Right atrium auricular region (tissue), 2 donors: Measurements from ENCODE around the gene HASPIN. TPM values are rescaled to one million over a fixed set of nuclear protein-coding genes. Genes with fewer than 3 reads are reported as not detected.

Experiments used
- DNase-seq: peaks from one replicate; pipeline ENCODE4 v3.0.0-alpha.2; 2019; ENCODE audit warnings: low spot score
- H3K27ac ChIP-seq, 2 donors: fragments of 200-600 bp; sonication (generic); 1 replicate in 1 of 2; 2 replicates in 1 of 2; pipeline ENCODE4 v1.5.1; 2016 to 2019
- H3K27me3 ChIP-seq, 2 donors: fragments of 200-600 bp; sonication (generic); one replicate each; pipeline versions ENCODE4 v1.5.1 to v1.6.0; 2017 to 2019
- H3K36me3 ChIP-seq: fragments of 200-600 bp; sonication (generic); one replicate; pipeline ENCODE4 v1.5.1; 2016
- H3K4me1 ChIP-seq, 2 donors: fragments of 200-600 bp; sonication (generic); one replicate each; pipeline versions ENCODE4 v1.5.1 to v1.6.0; 2017 to 2019
- H3K4me3 ChIP-seq, 2 donors: fragments of 200-600 bp; sonication (generic); 1 replicate in 1 of 2; 2 replicates in 1 of 2; pipeline ENCODE4 v1.5.1; 2017 to 2019; ENCODE audit warnings: mild to moderate bottlenecking in 1 of 2, moderate library complexity in 1 of 2
- H3K9me3 ChIP-seq, 2 donors: fragments of 200-600 bp; sonication (generic); one replicate each; pipeline ENCODE4 v1.5.1; 2019
- total RNA-seq, 2 donors: library from RNA; depleted of rRNA; stranded (reverse); fragments of >200 nt; gene quantifications; one replicate each; pipeline ENCODE4 v1.1.0, GENCODE V29; 2016
- TF ChIP-seq, protein P1 (sequence below), 2 donors: fragments of 200-600 bp; sonication (generic); IDR thresholded peaks; one replicate each; pipeline ENCODE4 v1.5.1; 2019; ENCODE audit warnings: antibody characterized with exemption in 2 of 2

HASPIN gene
- total RNA-seq, 2 donors from 2014 or later: not detected

DNA sequence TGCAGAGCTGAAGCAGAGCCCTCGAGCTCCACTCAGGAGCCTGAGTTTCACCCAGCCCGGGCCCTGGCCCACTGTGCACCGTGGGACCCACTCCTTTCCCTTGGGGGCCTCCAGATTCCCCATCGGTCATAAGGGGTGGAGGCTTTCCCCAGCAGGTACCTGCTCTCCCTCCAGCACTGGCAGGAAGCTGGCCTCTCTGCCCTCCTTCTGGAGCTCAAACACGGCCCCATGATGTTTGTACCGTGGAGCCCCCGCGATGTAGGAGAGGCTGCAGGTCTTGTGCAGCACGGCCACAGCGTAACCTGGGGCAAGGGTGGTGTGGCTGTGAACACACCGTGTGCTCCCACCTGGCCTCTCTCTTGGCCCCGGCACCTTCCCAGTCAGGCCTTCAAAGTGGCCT is 29.9 kb downstream of the HASPIN start:
- TF ChIP-seq, protein P1, sequence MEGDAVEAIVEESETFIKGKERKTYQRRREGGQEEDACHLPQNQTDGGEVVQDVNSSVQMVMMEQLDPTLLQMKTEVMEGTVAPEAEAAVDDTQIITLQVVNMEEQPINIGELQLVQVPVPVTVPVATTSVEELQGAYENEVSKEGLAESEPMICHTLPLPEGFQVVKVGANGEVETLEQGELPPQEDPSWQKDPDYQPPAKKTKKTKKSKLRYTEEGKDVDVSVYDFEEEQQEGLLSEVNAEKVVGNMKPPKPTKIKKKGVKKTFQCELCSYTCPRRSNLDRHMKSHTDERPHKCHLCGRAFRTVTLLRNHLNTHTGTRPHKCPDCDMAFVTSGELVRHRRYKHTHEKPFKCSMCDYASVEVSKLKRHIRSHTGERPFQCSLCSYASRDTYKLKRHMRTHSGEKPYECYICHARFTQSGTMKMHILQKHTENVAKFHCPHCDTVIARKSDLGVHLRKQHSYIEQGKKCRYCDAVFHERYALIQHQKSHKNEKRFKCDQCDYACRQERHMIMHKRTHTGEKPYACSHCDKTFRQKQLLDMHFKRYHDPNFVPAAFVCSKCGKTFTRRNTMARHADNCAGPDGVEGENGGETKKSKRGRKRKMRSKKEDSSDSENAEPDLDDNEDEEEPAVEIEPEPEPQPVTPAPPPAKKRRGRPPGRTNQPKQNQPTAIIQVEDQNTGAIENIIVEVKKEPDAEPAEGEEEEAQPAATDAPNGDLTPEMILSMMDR (IDR thresholded peaks at IDR 0.05): no peak
- Histone ChIP-seq H3K4me1 (peaks cover 0 to 10% of the 10 kb centered on the region in 2 donors), H3K27me3 (no peaks in the 10 kb centered on the region), H3K27ac (no peak overlapping the region), H3K4me3 (no peak overlapping the region), H3K36me3 (no peaks in the 10 kb centered on the region), H3K9me3 (no peaks in the 10 kb centered on the region)
- no peak for DNase-seq

DNA sequence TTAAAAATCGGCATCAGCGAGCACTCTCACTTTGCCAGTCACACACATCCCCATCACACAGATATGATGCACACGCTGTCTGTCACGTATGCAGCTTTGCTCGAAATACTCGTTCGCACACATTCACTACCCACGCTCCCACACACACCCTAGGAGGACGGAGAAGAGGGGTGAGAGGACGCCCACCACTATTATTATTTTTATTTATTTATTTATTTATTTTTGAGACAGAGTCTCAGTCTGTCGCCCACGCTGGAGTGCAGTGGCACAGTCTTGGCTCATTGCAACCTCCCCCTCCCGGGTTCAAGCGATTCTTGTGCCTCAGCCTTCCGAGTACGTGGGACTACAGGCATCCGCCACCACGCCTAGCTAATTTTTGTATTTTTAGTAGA is 30.4 kb downstream of the HASPIN start:
- TF ChIP-seq, protein P1 (IDR thresholded peaks at IDR 0.05): no peak
- no peak overlapping the region for H3K4me3 ChIP-seq
- no peak overlapping the region for H3K27ac ChIP-seq
- no peaks in the 10 kb centered on the region for H3K36me3 ChIP-seq
- no peaks in the 10 kb centered on the region for H3K27me3 ChIP-seq
- DNase-seq: no peak
- peaks cover 0 to 10% of the 10 kb centered on the region in 2 donors for H3K4me1 ChIP-seq
- no peaks in the 10 kb centered on the region for H3K9me3 ChIP-seq

DNA sequence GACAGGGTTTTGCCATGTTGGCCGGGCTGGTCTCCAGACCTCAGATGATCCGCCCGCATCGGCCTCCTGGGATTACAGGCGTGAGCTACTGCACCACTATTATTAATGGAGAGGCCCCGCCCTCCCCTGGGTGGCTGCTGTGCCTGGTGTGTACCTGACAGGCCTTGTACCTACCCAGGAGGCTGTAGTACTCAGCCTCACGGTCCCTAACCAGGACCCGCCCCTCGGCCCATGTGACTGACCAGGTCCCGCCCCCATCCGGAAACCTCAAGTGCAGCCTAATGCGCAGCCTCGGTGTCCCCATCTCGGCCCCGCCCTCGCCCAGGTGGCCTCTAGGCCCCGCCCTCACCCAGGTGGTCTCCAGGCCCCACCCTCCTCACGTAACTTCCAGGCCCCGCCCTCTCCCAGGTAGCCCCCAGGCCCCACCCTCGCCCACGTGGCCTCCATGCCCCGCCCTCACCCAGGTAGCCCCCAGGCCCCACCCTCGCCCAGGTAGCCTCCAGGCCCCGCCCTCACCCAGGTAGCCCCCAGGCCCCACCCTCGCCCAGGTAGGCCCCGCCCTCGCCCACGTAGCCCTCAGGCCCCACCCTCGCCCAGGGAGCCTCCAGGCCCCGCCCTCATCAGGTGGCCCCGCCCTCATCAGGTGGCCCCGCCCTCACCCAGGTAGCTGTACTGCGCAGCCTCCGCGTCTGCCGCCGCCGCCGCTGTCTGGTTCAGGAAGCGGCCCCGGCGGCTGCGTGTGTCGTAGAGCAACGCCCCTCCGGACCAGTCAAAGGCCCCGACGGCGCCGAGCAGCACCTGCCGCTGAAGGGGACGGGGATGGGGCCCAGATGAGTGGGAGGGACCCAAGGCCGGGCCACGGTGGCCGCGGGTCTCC is 31.0 kb downstream of the HASPIN start:
- DNase-seq: no peak
- TF ChIP-seq, protein P1 (IDR thresholded peaks at IDR 0.05): no peak
- Histone ChIP-seq H3K4me1 (peaks cover 0 to 10% of the 10 kb centered on the region in 2 donors), H3K9me3 (peaks cover 0 to 3% of the 10 kb centered on the region in 2 donors), H3K27me3 (no peaks in the 10 kb centered on the region), H3K27ac (no peak overlapping the region), H3K4me3 (peak overlapping the region in 1 of 2 donors; percentile 9), H3K36me3 (no peaks in the 10 kb centered on the region)

DNA sequence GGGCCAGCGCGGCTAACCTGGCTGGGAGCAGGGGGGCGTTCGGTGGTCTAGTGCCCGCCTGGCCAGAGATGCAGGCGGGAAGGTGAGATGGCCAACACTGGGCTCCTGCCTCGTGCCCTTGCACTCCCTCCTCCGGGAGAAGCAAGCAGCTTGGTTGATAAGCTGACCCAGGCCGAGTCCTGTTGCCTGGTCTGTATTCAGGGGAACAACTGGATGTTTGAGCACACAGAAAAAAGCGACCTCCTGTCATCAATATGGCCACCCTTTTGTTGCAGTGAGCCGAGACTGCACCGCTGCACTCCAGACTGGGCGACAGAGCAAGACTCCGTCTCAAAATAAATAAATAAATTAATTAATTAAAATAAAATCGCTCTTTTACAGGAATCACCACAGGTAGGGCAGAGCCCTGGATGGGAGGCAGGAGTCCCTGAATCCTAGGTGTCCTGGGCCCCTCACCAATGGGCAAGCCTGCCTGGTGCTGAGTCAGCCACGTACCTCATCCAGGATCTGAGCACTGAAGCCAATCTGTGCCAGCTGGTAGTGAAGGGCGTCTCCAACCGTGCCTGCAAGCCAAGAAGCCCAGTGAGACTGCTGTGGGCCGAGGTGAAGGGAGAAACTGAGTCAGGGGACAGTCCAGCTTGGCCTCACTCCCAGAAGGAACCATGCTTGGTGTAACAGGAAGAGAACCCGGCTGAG is 31.8 kb downstream of the HASPIN start:
- H3K36me3 ChIP-seq: no peaks in the 10 kb centered on the region
- no peaks in the 10 kb centered on the region for H3K27me3 ChIP-seq
- H3K4me1 ChIP-seq: peaks cover 0 to 10% of the 10 kb centered on the region in 2 donors
- H3K9me3 ChIP-seq: peaks cover 0 to 7% of the 10 kb centered on the region in 2 donors
- H3K27ac ChIP-seq: no peak overlapping the region
- no peak for DNase-seq
- H3K4me3 ChIP-seq: peak overlapping the region in 1 of 2 donors; percentile 9
- TF ChIP-seq, protein P1 (IDR thresholded peaks at IDR 0.05): no peak

DNA sequence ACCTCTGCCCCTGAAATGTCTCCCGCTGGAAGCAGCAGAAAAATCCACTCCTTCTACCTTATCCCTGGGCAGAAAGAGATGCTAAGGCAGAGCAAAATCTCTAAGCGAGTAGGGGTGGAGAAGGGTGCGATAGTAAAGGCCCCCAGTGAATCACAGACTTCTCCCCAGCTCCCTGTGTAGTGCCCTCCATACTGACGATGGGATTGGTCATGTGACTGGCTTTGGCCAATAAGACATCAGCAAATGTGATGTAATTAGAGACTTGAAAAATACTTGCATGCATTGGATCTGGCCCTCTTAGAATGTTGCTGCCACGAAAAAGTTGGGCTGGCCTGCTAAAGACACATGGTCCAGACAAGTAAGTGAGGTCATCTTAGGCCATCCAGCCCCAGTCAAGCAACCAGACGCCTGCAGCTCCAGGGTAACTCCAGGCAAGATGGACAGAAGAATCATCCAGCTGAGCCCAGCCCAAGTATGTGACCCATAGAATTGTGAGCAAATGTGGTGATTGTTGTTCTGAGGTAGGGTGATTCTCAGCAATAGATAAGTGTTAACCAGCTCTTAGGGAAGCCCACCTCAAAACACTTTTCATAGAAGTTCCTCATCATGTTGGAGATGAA is 36.0 kb downstream of the HASPIN start:
- Histone ChIP-seq H3K27me3 (no peaks in the 10 kb centered on the region), H3K4me3 (no peak overlapping the region), H3K4me1 (peaks cover 0 to 6% of the 10 kb centered on the region in 2 donors), H3K27ac (no peak overlapping the region), H3K9me3 (peaks cover 0 to 7% of the 10 kb centered on the region in 2 donors), H3K36me3 (no peaks in the 10 kb centered on the region)
- TF ChIP-seq, protein P1 (IDR thresholded peaks at IDR 0.05): no peak
- DNase-seq: no peak
